DOHH2 (cell line): Measurements from ENCODE around the gene ACOT6.

Experiments used
- H3F3A ChIP-seq: fragments of 200-600 bp; sonication (generic), shearing (Covaris generic); 2 replicates; pipeline ENCODE4 v1.6.0; 2016; ENCODE audit warnings: antibody characterized with exemption, mild to moderate bottlenecking; ENCODE audit not compliant: control insufficient read depth, insufficient read depth
- H3K27ac ChIP-seq: fragments of 200-600 bp; sonication (generic); 2 replicates; pipeline ENCODE4 v1.5.1; 2014; ENCODE audit warnings: low read depth, mild to moderate bottlenecking, low read length, moderate library complexity
- H3K27me3 ChIP-seq: fragments of 200-600 bp; sonication (generic); 2 replicates; pipeline ENCODE4 v1.6.1; 2014; ENCODE audit warnings: mild to moderate bottlenecking, low read length, mixed read lengths; ENCODE audit not compliant: control insufficient read depth
- H3K36me3 ChIP-seq: fragments of 200-600 bp; sonication (generic); 2 replicates; pipeline ENCODE4 v1.6.1; 2014; ENCODE audit warnings: mild to moderate bottlenecking, low read length, moderate library complexity, mixed read lengths; ENCODE audit not compliant: control insufficient read depth
- H3K4me1 ChIP-seq: fragments of 200-600 bp; sonication (generic); 2 replicates; pipeline ENCODE4 v1.6.1; 2014; ENCODE audit warnings: mild to moderate bottlenecking, low read length, mixed read lengths; ENCODE audit not compliant: control insufficient read depth
- H3K4me2 ChIP-seq: fragments of 200-600 bp; sonication (generic); 2 replicates; pipeline ENCODE4 v1.6.0; 2014; ENCODE audit warnings: mild to moderate bottlenecking, low read length, moderate library complexity
- H3K4me3 ChIP-seq: fragments of 200-600 bp; sonication (generic); 2 replicates; pipeline ENCODE4 v1.5.1; 2014; ENCODE audit warnings: mild to moderate bottlenecking, low read length, mixed read lengths
- H3K79me2 ChIP-seq: fragments of 200-600 bp; sonication (generic); 2 replicates; pipeline ENCODE4 v1.6.1; 2014; ENCODE audit warnings: mild to moderate bottlenecking, low read length, mixed read lengths; ENCODE audit not compliant: control insufficient read depth
- H3K9me2 ChIP-seq: fragments of 200-600 bp; sonication (generic); replicated peaks from 2 replicates; pipeline ENCODE4 v1.6.1; 2014; ENCODE audit warnings: mild to moderate bottlenecking, low read length, mixed read lengths; ENCODE audit not compliant: control insufficient read depth
- H3K9me3 ChIP-seq: fragments of 200-600 bp; sonication (generic); 2 replicates; pipeline ENCODE4 v1.6.1; 2014; ENCODE audit warnings: antibody characterized with exemption, low read length, mixed read lengths; ENCODE audit not compliant: control insufficient read depth, insufficient read depth
- H4K20me1 ChIP-seq: fragments of 200-600 bp; sonication (generic); 2 replicates; pipeline ENCODE4 v1.6.0; 2014; ENCODE audit warnings: low read depth, mild to moderate bottlenecking, antibody characterized with exemption, low read length, moderate library complexity; ENCODE audit not compliant: control insufficient read depth, insufficient read depth
- EZH2phosphoT487 ChIP-seq: fragments of 200-600 bp; sonication (generic); IDR thresholded peaks from 2 replicates; pipeline ENCODE4 v1.6.1; 2017; ENCODE audit warnings: borderline replicate concordance, mild to moderate bottlenecking, antibody characterized with exemption, low read length, moderate library complexity, mixed read lengths
- TF ChIP-seq, protein P1 (sequence below): fragments of 200-600 bp; sonication (generic); IDR thresholded peaks from one replicate; pipeline ENCODE4 v1.5.1; 2014; ENCODE audit warnings: antibody characterized with exemption, mild to moderate bottlenecking, low read depth, low read length; ENCODE audit not compliant: poor library complexity, severe bottlenecking

The ACOT6 gene

DNA sequence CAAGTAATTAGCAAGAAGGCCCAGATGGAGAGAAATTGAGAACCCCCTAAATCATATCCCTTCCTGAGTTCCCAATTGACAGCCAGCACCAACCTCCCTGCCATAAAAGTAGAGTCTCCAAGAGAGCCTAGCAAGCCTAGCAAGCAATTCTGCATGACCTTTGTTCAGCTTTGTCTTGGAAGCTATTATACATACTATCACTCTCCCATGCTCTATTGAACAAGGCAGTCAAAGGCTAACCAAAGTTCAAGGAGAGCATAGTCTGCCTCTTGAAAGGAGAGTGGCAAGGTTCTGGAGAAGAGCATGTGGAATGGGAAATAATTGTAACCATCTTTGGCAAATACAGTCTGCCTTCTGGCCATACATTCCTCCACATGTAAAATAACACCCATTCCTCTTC lies 12.8 kb upstream of the ACOT6 start:
- no peak for TF ChIP-seq EZH2phosphoT487
- TF ChIP-seq, protein P1, sequence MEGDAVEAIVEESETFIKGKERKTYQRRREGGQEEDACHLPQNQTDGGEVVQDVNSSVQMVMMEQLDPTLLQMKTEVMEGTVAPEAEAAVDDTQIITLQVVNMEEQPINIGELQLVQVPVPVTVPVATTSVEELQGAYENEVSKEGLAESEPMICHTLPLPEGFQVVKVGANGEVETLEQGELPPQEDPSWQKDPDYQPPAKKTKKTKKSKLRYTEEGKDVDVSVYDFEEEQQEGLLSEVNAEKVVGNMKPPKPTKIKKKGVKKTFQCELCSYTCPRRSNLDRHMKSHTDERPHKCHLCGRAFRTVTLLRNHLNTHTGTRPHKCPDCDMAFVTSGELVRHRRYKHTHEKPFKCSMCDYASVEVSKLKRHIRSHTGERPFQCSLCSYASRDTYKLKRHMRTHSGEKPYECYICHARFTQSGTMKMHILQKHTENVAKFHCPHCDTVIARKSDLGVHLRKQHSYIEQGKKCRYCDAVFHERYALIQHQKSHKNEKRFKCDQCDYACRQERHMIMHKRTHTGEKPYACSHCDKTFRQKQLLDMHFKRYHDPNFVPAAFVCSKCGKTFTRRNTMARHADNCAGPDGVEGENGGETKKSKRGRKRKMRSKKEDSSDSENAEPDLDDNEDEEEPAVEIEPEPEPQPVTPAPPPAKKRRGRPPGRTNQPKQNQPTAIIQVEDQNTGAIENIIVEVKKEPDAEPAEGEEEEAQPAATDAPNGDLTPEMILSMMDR: no peak
- Histone ChIP-seq H3K27ac (no peak overlapping the region), H3K4me3 (no peak overlapping the region), H3F3A (no peaks in the 10 kb centered on the region), H3K4me2 (no peak overlapping the region), H4K20me1 (no peaks in the 10 kb centered on the region; the same call in 1 of the 2 replicates), H3K27me3 (peaks cover 9% of the 10 kb centered on the region), H3K4me1 (no peaks in the 10 kb centered on the region), H3K36me3 (no peaks in the 10 kb centered on the region), H3K9me2 (no peaks in the 10 kb centered on the region), H3K9me3 (no peaks in the 10 kb centered on the region), H3K79me2 (no peaks in the 10 kb centered on the region)

DNA sequence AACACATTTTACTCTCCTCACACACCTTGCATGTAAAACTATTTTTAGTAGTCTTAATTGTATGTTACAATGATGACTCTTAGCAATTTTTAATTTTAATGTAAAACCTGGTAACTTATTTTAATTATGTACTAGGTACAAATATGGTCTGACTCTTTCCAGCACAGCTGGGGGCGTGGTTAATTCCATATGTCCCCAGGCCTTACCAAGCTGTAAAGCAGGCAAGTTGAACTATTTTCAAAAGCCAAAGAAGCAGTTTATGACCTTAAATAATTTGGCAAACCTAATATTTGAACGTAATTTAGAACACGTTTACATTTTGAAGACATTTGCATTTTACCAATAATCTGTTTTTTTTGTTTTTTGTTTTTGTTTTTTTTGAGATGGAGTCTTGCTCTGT lies 9.3 kb upstream of the ACOT6 start:
- TF ChIP-seq, protein P1: no peak
- no peak for TF ChIP-seq EZH2phosphoT487
- Histone ChIP-seq H3K36me3 (no peaks in the 10 kb centered on the region), H3K9me2 (no peaks in the 10 kb centered on the region), H3K79me2 (no peaks in the 10 kb centered on the region), H3K4me3 (no peak overlapping the region), H4K20me1 (no peaks in the 10 kb centered on the region), H3K9me3 (no peaks in the 10 kb centered on the region), H3F3A (no peaks in the 10 kb centered on the region), H3K4me1 (no peaks in the 10 kb centered on the region), H3K27ac (no peak overlapping the region), H3K4me2 (no peak overlapping the region), H3K27me3 (peaks cover 13% of the 10 kb centered on the region)

DNA sequence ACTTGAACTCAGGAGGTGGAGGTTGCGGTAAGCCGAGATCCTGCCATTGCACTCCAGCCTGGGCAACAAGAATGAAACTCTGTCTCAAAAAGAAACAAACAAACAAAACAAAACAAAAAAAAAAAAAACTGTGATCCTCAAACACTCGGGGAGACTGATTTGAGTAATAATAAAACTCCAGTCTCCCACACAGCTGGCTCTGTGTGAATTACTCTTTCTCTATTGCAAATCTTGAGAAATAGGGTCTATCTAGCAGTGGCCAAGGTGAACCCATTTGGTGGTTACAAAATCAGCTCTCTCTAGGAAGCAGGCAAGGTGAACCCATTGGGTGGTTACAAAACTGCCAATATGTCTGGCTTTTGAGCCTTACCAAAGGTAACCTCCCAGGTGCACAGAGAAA lies 6.0 kb upstream of the ACOT6 start:
- Histone ChIP-seq H3K27ac (no peak overlapping the region), H3K36me3 (no peaks in the 10 kb centered on the region), H3K4me3 (no peak overlapping the region), H3K9me3 (no peaks in the 10 kb centered on the region), H3K4me2 (no peak overlapping the region), H3K4me1 (no peaks in the 10 kb centered on the region), H4K20me1 (no peaks in the 10 kb centered on the region), H3K27me3 (peaks cover 14% of the 10 kb centered on the region), H3F3A (no peaks in the 10 kb centered on the region), H3K9me2 (no peaks in the 10 kb centered on the region), H3K79me2 (no peaks in the 10 kb centered on the region)
- TF ChIP-seq, protein P1: no peak
- TF ChIP-seq EZH2phosphoT487: no peak

DNA sequence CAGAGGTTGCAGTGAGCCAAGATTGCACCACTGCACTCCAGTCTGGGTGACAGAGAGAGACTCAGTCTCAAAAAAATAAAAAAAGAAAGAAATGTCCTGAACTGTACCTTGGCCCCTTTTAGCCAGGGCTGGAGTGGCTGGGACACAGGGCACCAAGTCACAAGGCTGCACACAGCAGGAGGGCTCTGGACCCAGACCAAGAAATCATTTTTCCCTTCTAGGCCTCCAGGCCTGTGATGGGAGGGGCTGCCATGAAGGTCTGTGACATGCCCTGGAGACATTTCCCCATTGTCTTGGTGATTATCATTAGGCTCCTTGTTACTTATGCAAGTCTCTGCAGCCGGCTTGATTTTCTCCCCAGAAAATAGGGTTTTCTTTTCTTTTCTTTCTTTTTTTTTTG lies 5.1 kb upstream of the ACOT6 start:
- Histone ChIP-seq H3K9me2 (no peaks in the 10 kb centered on the region), H3K4me1 (peaks cover 3% of the 10 kb centered on the region; the same call in 1 of the 2 replicates), H4K20me1 (no peaks in the 10 kb centered on the region), H3K9me3 (no peaks in the 10 kb centered on the region), H3K27me3 (peaks cover 23% of the 10 kb centered on the region), H3K4me2 (no peak overlapping the region), H3K27ac (no peak overlapping the region), H3K4me3 (no peak overlapping the region), H3K79me2 (no peaks in the 10 kb centered on the region), H3F3A (no peaks in the 10 kb centered on the region), H3K36me3 (no peaks in the 10 kb centered on the region)
- TF ChIP-seq, protein P1: no peak
- no peak for TF ChIP-seq EZH2phosphoT487
